ENCODE data around the gene ALG6. TPM values are rescaled to one million over a fixed set of nuclear protein-coding genes. Genes with fewer than 3 reads are reported as not detected.

The ALG6 gene
- total RNA-seq, 4 donors from 2014 or later: 5.7 to 21.8 (median 10.5) TPM

- TF ChIP-seq, protein P1, sequence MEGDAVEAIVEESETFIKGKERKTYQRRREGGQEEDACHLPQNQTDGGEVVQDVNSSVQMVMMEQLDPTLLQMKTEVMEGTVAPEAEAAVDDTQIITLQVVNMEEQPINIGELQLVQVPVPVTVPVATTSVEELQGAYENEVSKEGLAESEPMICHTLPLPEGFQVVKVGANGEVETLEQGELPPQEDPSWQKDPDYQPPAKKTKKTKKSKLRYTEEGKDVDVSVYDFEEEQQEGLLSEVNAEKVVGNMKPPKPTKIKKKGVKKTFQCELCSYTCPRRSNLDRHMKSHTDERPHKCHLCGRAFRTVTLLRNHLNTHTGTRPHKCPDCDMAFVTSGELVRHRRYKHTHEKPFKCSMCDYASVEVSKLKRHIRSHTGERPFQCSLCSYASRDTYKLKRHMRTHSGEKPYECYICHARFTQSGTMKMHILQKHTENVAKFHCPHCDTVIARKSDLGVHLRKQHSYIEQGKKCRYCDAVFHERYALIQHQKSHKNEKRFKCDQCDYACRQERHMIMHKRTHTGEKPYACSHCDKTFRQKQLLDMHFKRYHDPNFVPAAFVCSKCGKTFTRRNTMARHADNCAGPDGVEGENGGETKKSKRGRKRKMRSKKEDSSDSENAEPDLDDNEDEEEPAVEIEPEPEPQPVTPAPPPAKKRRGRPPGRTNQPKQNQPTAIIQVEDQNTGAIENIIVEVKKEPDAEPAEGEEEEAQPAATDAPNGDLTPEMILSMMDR (IDR thresholded peaks at IDR 0.05; ENCODE audit: low read depth): no peak
These were observed 37.0 kb upstream of the ALG6 start for GRCh38 chr1:63330331-63330916.

- TF ChIP-seq, protein P1 (IDR thresholded peaks at IDR 0.05; ENCODE audit: low read depth): no peak
These were observed 25.0 kb upstream of the ALG6 start for GRCh38 chr1:63342402-63342801.

DNA sequence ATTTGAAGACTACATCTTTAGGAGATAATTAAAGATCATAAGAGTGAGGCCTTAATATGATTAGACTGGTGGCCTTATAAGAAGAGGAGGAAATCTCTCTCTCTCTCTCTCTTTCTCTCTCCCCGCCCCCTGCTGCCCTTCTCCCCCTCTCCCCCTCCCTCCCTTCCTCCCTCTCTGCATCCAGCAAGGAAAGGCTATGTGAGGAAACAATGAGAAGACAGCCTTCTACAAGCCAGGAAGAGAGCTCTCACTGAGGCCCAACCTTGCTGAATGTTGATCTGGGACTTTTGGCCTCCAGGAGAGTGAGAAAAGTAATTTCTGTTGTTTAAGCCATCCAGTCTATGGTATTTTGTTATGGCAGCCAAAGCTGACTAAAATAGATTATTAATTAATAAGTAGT lies 23.5 kb upstream of the ALG6 start:
- TF ChIP-seq, protein P1 (IDR thresholded peaks at IDR 0.05; ENCODE audit: low read depth): no peak

GRCh38 chr1:63350320-63350719 lies 17.1 kb upstream of the ALG6 start:
- TF ChIP-seq, protein P1 (IDR thresholded peaks at IDR 0.05; ENCODE audit: low read depth): no peak

- TF ChIP-seq, protein P1 (IDR thresholded peaks at IDR 0.05; ENCODE audit: low read depth): no peak
These were observed 14.7 kb upstream of the ALG6 start for GRCh38 chr1:63352736-63353135.

- TF ChIP-seq, protein P1 (IDR thresholded peaks at IDR 0.05; ENCODE audit: low read depth): no peak
These were observed 7.9 kb upstream of the ALG6 start for GRCh38 chr1:63359561-63359960.

DNA sequence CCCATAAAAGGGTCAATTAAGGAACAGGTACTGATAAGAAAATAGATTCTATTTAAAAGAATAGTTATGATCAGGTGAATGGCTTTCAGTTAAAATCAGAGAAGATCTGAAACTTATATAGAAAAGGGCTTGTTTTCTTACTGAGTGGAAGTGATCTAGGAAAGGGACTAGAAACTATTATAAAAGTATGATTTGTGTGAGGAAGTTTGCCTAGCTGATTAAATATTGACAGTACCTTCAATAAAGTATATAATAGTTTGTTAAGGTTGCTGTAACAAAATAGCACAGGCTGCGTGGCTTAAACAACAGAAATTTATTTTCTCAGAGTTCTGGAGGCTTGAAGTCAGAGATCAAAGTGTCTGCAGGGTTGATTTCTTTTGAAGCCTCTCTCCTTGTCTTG lies 5.4 kb upstream of the ALG6 start:
- TF ChIP-seq, protein P1 (IDR thresholded peaks at IDR 0.05; ENCODE audit: low read depth): no peak

All from subcutaneous adipose tissue (tissue), 4 donors.